Measurements from ENCODE around the gene SELENOO. TPM values are rescaled to one million over a fixed set of nuclear protein-coding genes. Genes with fewer than 3 reads are reported as not detected.

SELENOO gene
- total and polyA plus RNA-seq, 9 donors, result 10.8 to 21.1 (median 14.3) TPM

DNA sequence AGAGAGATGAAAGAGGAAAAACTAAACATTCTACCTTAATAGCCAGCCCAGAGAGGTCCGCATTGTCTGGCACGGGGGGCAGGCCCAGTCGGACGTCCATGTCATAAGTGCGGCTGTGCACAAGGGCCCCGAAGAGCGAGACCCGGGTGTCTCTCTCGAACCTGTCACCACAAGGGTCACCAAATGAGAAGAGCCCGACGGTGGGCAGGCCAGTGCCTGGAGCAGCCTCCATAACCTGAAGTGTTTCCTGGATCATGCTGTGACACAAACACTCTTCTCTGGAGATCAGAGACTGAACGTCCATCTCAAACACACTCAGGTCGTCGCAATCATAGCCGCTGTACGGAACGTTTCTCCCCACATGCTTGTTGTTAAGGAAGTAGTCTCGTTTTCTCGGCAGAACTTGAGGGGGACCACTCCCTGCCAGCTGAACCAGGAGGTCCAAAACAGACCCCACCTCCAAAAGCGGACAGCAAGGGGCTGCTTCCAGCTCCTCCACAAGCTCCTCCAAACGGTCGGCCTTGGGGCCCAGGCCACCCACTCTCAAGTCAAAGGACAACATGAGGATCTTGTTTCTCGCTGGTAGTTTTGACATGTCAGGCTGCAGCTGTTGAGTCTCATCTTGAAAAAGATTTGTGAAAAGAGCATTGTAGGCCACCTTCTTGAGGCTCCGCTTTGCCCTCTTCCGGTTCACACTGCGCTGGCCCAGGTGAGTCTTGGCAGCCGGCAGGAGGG is 43.0 kb downstream of the SELENOO start:
- Histone ChIP-seq H3K27me3 (ENCODE audit: control insufficient read depth, insufficient read depth, low read length) (no peaks in the 10 kb centered on the region), H3K27ac (ENCODE audit: low read length) (peak overlapping the region; percentile 93), H3K4me1 (ENCODE audit: control insufficient read depth, insufficient read depth, low read length) (peaks cover 37% of the 10 kb centered on the region), H3K9me3 (replicated peaks; ENCODE audit: control insufficient read depth, low read depth, low read length) (no peaks in the 10 kb centered on the region), H3K4me3 (ENCODE audit: low read length) (peak overlapping the region; percentile 99), H3K36me3 (ENCODE audit: control insufficient read depth, insufficient read depth, low read length) (peaks cover 41% of the 10 kb centered on the region)
- DNase-seq, result no peak
- WGBS (ENCODE audit: insufficient coverage), result 36% methylated on average over 18 of the region's 27 CpGs

DNA sequence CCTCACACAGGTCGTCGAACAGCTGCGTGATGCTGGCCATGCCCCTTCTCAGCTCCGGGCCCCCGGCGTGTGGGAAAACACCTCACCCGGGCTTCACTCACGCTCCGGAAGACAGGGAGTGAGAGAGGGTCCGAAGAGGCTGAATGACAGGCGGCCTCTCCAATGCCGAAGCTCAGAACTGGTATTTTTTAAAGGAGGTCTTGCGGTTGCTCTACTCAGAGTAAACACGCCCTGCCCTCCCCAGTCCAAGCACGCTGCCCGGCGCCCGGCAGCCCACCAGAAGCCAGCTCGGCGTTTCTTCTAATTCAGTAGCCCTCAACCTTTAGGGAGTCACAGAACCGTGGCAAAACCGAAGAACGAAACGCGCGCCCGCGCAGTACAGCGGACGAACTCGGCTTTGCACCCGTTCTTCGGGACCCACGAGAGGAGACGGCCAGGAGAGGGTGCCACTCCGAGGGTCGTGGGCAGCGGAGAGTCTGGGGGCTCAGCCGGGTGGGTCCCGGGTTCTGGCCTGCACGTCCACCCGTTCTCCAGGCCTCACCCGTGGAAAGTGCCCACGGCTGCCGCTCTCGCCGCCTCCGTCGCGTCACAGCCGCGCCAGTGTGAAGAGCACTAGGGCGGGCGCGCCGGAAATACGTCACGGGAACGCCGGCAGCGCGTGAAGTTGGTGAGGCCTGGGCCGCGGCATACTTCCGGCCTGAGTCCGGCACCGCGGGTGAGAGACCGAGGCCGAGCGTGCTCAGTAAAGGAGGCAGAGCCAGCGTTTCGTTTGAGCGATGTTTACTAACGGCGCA is 43.8 kb downstream of the SELENOO start, which contains the start of gene TUBGCP6:
TSS of gene TUBGCP6 (minus strand) at position 604 of the 794 bp plus-strand sequence. CDS start at position 40, 564 bp downstream.
- H3K27ac ChIP-seq (ENCODE audit: low read length), result peak within 1 kb of the TSS; percentile 93
- under 1% methylated on average over 65 of the region's 76 CpGs for WGBS (ENCODE audit: insufficient coverage)
- peaks cover 39% of the 10 kb centered on the region for H3K4me1 ChIP-seq (ENCODE audit: control insufficient read depth, insufficient read depth, low read length)
- no peaks in the 10 kb centered on the region for H3K27me3 ChIP-seq (ENCODE audit: control insufficient read depth, insufficient read depth, low read length)
- H3K9me3 ChIP-seq (replicated peaks; ENCODE audit: control insufficient read depth, low read depth, low read length), result no peaks in the 10 kb centered on the region
- DNase-seq, result peak; percentile 98
- H3K36me3 ChIP-seq (ENCODE audit: control insufficient read depth, insufficient read depth, low read length), result peaks cover 36% of the 10 kb centered on the region
- peak within 1 kb of the TSS; percentile 99 for H3K4me3 ChIP-seq (ENCODE audit: low read length)

DNA sequence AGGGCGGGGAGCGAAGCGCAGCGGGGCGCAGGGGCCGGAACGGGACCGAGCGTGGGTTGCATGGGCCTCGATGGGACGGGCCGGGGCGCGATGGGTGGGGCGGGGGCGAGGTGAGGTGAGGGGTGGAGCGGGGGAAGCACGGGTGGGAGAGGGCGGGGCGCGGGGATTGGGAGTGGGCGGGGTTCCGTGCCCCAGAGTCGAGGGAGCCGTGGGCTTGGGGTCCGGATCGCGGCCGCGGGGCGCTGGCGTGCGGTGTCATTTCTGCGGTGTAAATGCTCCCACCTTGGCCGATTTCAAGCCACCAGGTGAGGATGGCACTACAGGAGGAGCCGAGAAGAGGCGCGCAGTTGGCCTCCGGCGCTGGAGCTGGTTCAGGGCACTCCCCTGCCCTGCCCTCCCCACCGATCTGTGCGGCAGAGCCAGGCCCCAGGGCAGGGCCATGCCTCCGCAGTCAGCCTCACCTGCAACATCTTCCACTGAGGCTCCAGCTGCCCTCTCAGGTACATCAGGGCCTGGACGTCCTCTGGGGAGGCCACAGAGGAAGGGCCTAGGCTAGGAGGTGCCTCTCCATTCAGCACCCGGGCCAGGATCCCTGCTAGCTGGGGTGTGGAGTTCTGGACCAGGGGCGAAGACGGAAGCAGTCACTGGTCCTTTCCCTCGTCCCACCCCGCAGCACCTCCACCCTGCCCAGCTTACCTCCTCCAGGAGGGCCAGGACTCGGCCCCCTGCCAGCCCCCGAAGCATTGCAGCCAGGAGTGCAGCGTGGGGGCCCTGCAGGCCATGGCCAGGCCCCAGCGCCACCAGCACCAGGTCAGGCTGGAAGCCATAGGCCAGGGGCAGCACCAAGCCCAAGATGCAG is 44.6 kb downstream of the SELENOO start:
- Histone ChIP-seq H3K9me3 (replicated peaks; ENCODE audit: control insufficient read depth, low read depth, low read length) (no peaks in the 10 kb centered on the region), H3K27ac (ENCODE audit: low read length) (peak overlapping the region; percentile 93), H3K27me3 (ENCODE audit: control insufficient read depth, insufficient read depth, low read length) (no peaks in the 10 kb centered on the region), H3K4me3 (ENCODE audit: low read length) (peak overlapping the region; percentile 99), H3K36me3 (ENCODE audit: control insufficient read depth, insufficient read depth, low read length) (peaks cover 31% of the 10 kb centered on the region), H3K4me1 (ENCODE audit: control insufficient read depth, insufficient read depth, low read length) (peaks cover 47% of the 10 kb centered on the region)
- DNase-seq, result no peak
- WGBS (ENCODE audit: insufficient coverage), result 13% methylated on average over 43 of the region's 53 CpGs

DNA sequence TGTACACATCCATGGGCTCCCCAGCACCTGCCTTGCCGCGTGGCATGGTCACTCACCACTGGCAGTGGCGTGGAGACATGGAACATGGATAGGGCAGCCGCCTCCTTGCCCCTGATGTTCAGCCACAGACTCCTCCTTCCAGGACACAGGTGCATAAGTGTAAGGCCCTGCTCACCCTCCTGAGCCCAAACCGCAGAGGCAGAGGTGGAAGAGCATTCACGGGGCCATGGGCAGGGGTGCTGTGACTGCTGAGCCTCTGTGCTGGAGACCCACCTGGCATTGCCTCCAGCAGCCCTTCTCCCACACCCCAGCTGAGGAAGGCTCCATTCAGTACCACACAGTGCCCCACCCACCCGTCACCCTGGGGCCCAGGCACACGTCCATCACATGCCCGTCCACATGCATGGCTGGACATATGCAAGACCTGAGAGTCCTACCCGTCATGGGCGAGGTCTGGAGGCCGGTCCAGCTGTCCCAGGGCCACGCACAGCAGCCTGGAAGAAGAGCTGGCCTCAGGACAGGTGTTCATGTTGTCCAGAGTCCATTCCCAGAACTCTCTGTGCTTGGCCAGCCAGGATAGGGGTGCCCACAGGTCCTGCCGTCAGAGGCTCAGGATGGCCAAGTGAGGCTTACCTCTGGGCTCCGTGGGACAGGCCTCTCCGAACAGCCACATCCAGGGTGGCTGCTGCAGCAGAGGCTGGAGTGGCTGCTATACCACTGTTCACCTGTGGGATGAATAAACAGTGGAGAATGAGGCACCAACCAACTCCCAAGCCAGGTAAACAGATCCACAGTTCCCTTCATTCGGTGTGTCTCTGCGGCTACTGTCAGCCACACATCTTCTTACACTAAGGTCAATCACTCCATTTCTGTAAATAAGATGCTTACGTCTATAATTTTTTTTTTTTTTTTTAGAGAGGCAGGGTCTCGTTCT is 45.7 kb downstream of the SELENOO start:
- DNase-seq, result no peak
- Histone ChIP-seq H3K4me3 (ENCODE audit: low read length) (no peak overlapping the region), H3K27me3 (ENCODE audit: control insufficient read depth, insufficient read depth, low read length) (no peaks in the 10 kb centered on the region), H3K27ac (ENCODE audit: low read length) (no peak overlapping the region), H3K36me3 (ENCODE audit: control insufficient read depth, insufficient read depth, low read length) (peaks cover 31% of the 10 kb centered on the region), H3K9me3 (replicated peaks; ENCODE audit: control insufficient read depth, low read depth, low read length) (no peaks in the 10 kb centered on the region), H3K4me1 (ENCODE audit: control insufficient read depth, insufficient read depth, low read length) (peaks cover 49% of the 10 kb centered on the region)
- 87% methylated on average over 16 of the region's 20 CpGs for WGBS (ENCODE audit: insufficient coverage)

DNA sequence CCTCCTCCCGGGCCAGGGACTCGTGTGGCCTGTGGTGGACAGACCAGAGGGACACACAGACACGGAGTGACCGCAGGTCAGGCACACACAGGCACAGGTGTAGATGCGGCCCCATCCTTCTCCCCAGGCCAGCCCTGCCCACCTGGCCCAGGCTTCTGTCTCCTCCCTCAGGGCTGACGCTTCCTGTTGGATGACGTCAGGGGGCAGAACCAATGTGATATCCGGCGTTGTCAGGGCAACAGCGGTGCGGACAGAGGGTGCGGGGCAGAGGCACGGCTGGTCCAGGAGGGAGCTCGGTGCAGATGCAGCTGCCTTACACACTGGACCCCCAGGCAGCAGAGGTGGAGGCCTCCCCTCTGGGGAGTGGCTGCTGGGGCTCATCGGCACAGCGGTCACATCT is 46.9 kb downstream of the SELENOO start:
- no peak overlapping the region for H3K4me3 ChIP-seq (ENCODE audit: low read length)
- no peaks in the 10 kb centered on the region for H3K9me3 ChIP-seq (replicated peaks; ENCODE audit: control insufficient read depth, low read depth, low read length)
- H3K27me3 ChIP-seq (ENCODE audit: control insufficient read depth, insufficient read depth, low read length), result no peaks in the 10 kb centered on the region
- peaks cover 31% of the 10 kb centered on the region for H3K36me3 ChIP-seq (ENCODE audit: control insufficient read depth, insufficient read depth, low read length)
- peaks cover 40% of the 10 kb centered on the region for H3K4me1 ChIP-seq (ENCODE audit: control insufficient read depth, insufficient read depth, low read length)
- WGBS (ENCODE audit: insufficient coverage), result 37% methylated on average over 16 of the region's 16 CpGs
- DNase-seq, result no peak
- H3K27ac ChIP-seq (ENCODE audit: low read length), result no peak overlapping the region

DNA sequence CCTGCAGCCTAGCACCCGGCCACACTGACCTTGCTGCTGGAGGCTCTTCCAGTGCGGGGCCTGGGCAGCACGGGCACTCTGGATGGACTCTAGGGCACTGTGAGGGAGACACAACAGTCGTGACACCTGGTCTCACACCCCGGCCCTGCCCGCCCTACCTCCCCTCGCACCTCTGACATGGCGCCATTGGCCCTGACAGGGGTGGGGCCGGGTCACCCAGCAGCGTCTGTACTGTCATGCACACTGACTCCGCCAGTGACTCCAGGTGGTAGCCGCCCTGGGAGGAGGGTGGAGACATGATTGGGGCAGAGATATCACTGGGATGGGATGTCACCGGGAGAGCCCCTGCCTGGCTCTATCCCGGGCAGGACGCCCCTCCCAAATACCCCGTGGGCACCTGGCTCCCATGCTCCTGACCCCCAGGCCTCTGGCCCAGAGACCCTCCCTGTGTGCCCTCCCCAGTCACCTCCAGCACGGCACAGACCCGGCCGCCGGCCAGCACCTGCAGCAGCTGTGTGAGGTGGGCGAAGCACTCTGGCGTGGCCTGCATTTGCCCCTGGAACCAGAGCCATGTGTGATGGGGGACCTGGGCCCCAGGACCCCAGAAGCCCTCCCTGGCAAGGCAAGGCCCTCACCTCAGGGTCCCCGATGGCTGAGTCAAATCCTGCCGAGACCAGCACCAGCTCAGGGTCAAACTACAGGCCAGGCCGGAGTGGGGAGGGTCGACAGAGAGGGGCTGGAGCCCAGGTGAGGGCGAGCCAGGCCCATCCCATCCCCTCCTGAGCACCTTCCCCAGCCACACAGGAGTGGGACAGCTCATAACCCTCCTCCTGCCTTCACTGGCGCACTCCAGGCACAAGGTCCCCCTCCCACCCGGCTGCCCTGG is 47.6 kb downstream of the SELENOO start:
- Histone ChIP-seq H3K4me1 (ENCODE audit: control insufficient read depth, insufficient read depth, low read length) (peaks cover 34% of the 10 kb centered on the region), H3K27me3 (ENCODE audit: control insufficient read depth, insufficient read depth, low read length) (no peaks in the 10 kb centered on the region), H3K36me3 (ENCODE audit: control insufficient read depth, insufficient read depth, low read length) (peaks cover 31% of the 10 kb centered on the region), H3K27ac (ENCODE audit: low read length) (no peak overlapping the region), H3K9me3 (replicated peaks; ENCODE audit: control insufficient read depth, low read depth, low read length) (no peaks in the 10 kb centered on the region), H3K4me3 (ENCODE audit: low read length) (no peak overlapping the region)
- WGBS (ENCODE audit: insufficient coverage), result 79% methylated on average over 16 of the region's 29 CpGs
- DNase-seq, result no peak

DNA sequence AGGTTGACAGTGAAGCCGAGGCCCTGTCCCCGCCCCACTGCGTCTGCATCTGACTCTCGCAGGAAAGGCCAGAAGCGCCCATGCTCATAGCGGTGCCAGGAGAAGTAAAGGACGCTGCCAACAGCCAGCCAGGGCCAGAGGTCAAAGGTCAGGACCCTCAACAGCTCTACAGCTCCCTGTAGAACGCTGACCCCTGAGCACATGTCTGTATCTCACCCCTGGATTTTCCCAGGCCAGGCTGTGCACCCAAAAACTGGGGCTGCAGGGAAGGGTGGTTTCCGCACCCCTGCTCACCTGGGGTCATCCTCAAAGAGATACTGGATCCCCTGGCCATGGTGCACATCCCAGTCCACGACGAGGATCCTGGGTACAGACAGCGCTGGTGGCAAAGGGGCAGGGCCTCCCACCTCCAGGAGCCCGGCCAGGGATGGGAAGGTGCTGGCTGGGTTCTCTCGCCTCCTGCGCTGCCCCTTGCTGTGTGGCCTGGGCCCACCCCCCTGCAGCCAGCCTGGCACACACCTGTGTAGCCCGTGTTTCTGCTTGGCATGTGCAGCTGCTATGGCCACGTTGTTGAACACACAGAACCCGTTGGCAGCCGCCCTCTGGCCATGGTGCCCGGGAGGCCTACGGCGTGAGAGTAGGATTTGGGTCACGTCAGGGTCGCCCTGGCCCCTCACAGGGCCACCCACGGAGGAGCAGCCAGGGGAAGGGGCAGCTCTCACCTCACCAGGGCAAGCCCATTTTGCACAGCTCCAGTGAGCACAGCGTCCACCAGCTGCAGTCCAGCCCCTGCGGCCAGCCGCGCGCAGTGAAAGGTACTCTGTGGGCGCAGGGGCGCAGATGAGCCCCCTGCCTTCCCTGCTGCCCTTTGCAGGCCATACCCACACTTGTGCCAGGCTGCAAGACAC is 48.8 kb downstream of the SELENOO start:
- Histone ChIP-seq H3K36me3 (ENCODE audit: control insufficient read depth, insufficient read depth, low read length) (peaks cover 33% of the 10 kb centered on the region), H3K4me3 (ENCODE audit: low read length) (peak overlapping the region; percentile 59), H3K27ac (ENCODE audit: low read length) (no peak overlapping the region), H3K4me1 (ENCODE audit: control insufficient read depth, insufficient read depth, low read length) (peaks cover 27% of the 10 kb centered on the region), H3K9me3 (replicated peaks; ENCODE audit: control insufficient read depth, low read depth, low read length) (no peaks in the 10 kb centered on the region), H3K27me3 (ENCODE audit: control insufficient read depth, insufficient read depth, low read length) (no peaks in the 10 kb centered on the region)
- no peak for DNase-seq
- 83% methylated on average over 31 of the region's 32 CpGs for WGBS (ENCODE audit: insufficient coverage)

DNA sequence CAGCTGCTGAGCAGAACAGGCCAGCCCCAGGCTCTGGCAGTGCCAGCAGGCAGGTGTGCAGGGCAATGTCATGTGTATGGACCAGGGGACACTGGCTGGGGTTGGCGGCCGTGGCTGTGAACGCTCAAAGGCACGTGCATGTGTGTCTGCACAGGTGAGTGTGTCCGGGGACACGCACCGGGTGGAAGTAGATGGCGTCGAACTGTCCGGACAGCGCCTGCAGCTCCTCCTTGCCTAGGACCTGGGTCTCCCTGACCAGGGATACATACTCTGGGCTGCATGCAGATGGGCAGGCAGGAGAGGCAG is 49.4 kb downstream of the SELENOO start:
- DNase-seq, result no peak
- peaks cover 27% of the 10 kb centered on the region for H3K4me1 ChIP-seq (ENCODE audit: control insufficient read depth, insufficient read depth, low read length)
- peak overlapping the region; percentile 59 for H3K4me3 ChIP-seq (ENCODE audit: low read length)
- H3K9me3 ChIP-seq (replicated peaks; ENCODE audit: control insufficient read depth, low read depth, low read length), result no peaks in the 10 kb centered on the region
- 67% methylated on average over 11 of the region's 11 CpGs for WGBS (ENCODE audit: insufficient coverage)
- no peaks in the 10 kb centered on the region for H3K27me3 ChIP-seq (ENCODE audit: control insufficient read depth, insufficient read depth, low read length)
- no peak overlapping the region for H3K27ac ChIP-seq (ENCODE audit: low read length)
- H3K36me3 ChIP-seq (ENCODE audit: control insufficient read depth, insufficient read depth, low read length), result peaks cover 33% of the 10 kb centered on the region

Measured in muscle of leg (tissue), 11 donors.